GM12865 (cell line): ENCODE data around the gene SGTA.

Source experiments
- DNase-seq: peaks from one replicate; pipeline ENCODE4 v3.0.0; 2010; ENCODE audit warnings: low read depth
- H3K4me3 ChIP-seq: 2 replicates; pipeline ENCODE4 v1.5.1; 2011; ENCODE audit warnings: mild to moderate bottlenecking, low read depth, low read length, control low read depth
- TF ChIP-seq, protein P1 (sequence below): IDR thresholded peaks from 2 replicates; pipeline ENCODE4 v1.5.1; 2011; ENCODE audit warnings: low read length, control low read depth, low read depth, inconsistent platforms; ENCODE audit not compliant: insufficient read depth; ENCODE audit errors: missing control alignments

Gene SGTA

DNA sequence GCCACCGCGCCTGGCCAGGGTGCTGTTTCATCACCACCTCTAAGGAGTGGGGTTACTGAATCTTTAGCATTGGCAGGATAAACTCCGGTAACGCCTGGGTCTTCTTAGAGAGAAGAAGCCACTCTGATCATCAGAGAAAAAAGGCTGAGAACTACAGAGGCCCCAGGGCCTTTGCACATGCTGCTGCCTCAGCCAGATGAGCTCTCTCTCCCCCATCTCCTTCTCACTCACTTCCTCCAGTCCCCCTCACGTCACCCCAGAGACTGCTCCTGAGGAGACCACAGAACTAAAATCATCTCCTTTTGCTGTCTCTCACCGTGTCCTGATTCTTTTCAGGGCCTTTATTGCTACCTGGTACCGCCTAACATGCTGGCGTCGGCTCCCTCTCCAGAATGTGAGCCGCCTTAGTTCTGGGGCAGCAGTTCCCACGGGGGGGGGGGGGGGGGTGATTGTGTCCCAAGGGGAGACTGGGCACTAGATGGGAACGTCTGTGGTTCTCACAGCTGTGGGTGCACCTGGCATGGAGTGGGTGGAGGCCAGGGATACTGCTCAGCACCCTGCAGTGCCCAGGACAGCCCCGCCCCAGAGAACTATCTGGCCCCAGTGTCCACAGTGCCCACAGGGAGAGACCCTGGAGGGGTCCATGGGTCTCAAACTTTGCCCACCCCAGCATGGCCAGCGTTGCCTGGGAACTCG, 56.8 kb downstream of the SGTA start:
- H3K4me3 ChIP-seq: no peak overlapping the region
- no peak for DNase-seq
- TF ChIP-seq, protein P1, sequence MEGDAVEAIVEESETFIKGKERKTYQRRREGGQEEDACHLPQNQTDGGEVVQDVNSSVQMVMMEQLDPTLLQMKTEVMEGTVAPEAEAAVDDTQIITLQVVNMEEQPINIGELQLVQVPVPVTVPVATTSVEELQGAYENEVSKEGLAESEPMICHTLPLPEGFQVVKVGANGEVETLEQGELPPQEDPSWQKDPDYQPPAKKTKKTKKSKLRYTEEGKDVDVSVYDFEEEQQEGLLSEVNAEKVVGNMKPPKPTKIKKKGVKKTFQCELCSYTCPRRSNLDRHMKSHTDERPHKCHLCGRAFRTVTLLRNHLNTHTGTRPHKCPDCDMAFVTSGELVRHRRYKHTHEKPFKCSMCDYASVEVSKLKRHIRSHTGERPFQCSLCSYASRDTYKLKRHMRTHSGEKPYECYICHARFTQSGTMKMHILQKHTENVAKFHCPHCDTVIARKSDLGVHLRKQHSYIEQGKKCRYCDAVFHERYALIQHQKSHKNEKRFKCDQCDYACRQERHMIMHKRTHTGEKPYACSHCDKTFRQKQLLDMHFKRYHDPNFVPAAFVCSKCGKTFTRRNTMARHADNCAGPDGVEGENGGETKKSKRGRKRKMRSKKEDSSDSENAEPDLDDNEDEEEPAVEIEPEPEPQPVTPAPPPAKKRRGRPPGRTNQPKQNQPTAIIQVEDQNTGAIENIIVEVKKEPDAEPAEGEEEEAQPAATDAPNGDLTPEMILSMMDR: no peak

DNA sequence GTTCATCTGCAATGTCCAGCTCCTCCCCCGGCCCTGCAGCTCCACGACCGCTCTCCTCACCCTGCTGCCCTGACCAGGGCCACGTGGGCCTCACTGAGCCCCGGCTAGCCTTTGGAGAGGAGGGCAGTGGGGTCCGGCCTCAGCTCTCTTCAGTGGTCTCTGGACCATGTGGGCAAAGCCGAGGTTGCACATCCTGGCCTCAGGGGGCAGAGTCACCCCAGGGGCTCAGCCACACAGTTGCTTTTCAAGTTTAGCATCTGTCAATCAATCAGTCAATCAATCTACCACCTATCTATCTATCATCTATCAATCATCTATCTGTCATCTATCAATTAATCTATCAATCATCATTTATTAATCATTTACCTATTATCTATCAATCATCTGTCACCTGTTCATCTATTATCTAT, 58.9 kb downstream of the SGTA start:
- H3K4me3 ChIP-seq: no peak overlapping the region
- DNase-seq: no peak
- TF ChIP-seq, protein P1: peak; percentile 8

DNA sequence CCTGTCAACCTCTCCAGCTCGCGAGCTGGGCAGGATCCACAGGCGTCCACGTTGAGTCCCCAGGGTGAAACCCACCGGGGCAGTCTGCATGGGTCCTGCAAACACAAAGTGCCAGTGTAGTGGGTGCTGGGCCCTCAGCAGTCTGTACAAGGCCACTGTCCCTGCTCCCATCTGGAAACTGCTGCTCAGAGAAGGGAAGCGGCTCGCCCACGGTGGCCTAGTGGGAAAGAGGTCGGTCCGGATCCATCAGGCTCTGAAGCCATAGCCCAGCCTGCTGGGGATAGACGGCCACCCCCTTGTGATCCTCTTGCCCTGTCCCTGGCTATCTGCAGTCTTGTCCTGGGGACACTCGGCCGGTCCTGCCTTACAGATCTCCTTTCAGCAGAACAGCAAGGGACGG, 59.3 kb downstream of the SGTA start:
- no peak overlapping the region for H3K4me3 ChIP-seq
- DNase-seq: no peak
- TF ChIP-seq, protein P1: no peak

DNA sequence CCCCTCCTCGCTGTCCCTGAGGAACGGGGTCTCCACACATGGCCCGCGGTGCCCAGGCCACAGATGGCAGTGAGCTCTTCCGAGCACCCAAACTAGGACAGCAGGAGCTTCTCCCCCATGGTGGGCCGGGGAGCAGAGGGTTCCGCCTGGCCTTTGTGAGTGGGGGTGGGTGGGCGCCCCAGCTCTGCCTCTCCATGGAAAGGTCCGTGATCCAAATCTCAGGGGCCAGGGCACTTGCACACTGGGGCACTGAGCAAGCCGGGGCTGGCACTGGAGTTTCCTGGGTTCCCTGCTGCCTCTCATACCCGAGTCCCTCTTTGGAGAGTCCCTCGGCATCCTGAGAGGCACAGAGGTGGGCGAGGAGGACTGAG, 59.7 kb downstream of the SGTA start:
- no peak for DNase-seq
- no peak overlapping the region for H3K4me3 ChIP-seq
- TF ChIP-seq, protein P1: no peak

DNA sequence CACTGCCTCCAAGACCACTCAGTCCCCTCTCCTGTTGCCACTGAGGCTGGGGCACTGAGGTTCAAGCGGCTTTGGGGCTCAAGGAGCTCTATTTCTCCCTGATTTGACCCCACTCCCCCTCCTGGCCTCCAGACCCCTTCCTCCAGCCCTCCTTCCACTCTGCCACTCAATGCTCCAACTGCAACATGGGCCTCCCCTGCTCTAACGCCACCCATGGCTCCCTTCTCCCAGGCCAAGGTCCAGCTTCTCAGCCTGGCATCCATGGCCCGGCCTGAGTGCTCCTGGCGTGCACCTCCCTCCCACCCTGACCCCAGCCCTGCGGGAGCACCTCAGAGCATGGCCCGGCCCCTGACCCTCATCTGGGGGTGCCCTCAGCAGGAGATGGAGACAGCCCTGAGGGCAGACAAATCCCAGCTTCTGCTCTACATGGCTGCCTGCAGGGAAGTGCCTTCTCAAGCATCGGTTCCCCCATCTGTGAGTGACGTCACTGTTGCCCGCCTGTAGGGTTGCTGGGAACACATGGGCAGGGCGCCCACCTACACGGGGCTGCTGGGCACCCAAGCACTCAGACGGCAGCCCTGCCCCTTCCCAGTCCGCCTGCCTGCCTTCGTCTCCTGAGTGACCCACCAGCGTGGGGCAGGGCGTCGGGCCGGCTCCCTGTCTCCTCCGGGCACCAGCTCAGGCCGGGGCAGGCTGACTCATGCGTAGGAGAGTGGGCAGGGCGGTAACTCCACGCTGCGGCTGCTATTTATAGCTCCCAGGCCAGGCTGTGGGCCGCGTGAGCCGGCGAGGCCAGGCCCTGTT, 60.3 kb downstream of the SGTA start:
- no peak for DNase-seq
- no peak overlapping the region for H3K4me3 ChIP-seq
- TF ChIP-seq, protein P1: no peak

DNA sequence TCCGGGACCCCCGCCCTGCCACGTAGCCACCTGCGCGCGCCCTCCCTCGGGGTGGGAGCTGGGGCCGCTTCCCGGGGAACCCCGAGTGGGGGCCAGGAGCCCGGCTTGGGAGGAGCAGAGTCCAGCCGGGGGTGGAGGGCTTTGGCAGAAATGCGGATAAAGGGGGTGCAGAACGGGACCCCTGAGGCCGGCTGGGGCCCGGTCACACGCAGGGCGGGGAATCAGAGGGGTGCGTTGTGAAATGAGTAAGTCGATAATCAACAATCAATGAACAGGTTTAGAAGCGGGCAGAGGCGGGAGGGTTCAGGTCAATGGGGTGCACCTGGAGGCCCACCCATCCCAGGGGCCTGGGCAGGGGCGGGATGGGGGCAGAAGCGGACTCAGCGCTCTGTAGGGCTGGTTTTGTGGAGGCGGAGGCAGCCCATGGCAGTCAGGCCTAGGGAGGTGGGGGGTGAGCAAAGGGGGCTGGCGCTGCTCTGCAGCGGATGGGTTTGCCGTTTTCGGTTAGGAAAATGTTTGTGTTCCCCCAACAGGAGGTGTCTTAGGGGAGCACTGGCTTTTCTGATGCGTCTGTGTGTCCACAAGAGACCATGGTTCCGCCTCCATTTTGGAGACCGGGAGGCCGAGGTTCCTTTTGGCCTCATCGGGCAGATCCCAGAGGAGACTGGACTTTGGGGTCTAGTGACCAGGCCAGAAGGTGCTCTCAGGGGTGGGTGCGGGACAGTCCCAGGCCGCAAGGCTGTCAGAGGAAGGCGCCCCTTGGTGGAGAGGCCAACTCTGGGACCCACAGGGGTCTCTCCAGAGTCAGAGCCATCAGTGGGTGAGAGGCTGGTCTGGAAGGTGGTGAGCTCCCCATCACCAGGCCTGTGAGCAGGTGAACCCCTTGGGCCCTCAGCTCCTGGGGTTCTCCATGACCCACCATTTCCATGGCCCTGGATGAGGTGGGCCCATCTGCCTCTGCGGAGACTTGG, 61.2 kb downstream of the SGTA start:
- no peak for DNase-seq
- H3K4me3 ChIP-seq: no peak overlapping the region; the same call in 1 of the 2 replicates

More for the DNA sequence above, 61.2 kb downstream of the SGTA start:
- TF ChIP-seq, protein P1: no peak
